Endothelial cell of umbilical vein (primary cell): ENCODE measurements around the gene MARS1. TPM values are rescaled to one million over a fixed set of nuclear protein-coding genes. Genes with fewer than 3 reads are reported as not detected.

ENCODE experiments used
- BruUV-seq: library from RNA; stranded (reverse); fragments of 400-500 nt; replicated peaks from 2 replicates; lab custom pipeline; 2021; lab: Mats Ljungman, UMichigan
- CTCF ChIA-PET: fragments of 300-600, 350-600 bp; sonication (Branson Sonifier 250); formaldehyde crosslinking; loops from one replicate; lab custom pipeline; 2021; ENCODE audit warnings: antibody characterized with exemption, inconsistent platforms; lab: Charles Lee
- POLR2A ChIA-PET: fragments of 300-600, 350-600 bp; sonication (Branson Sonifier 250); formaldehyde crosslinking; loops from one replicate; lab custom pipeline; 2021; ENCODE audit warnings: antibody characterized with exemption, inconsistent platforms; lab: Charles Lee
- DNase-seq: peaks from one replicate; pipeline ENCODE4 v3.0.0-alpha.2; 2011; ENCODE audit warnings: low read depth, low spot score
- FAIRE-seq: peaks from 2 replicates; lab custom pipeline; 2011; peaks lifted over from hg19 to GRCh38; lab: Jason Lieb, UNC
- H2AFZ ChIP-seq: 2 replicates; pipeline ENCODE4 v1.6.0; 2012; ENCODE audit warnings: low read depth, low read length, control low read depth, inconsistent platforms
- H3K27ac ChIP-seq: 2 replicates; pipeline ENCODE4 v1.5.1; 2011; ENCODE audit warnings: low read depth, mild to moderate bottlenecking, control low read depth, low read length, moderate library complexity; ENCODE audit not compliant: insufficient read depth
- H3K27me3 ChIP-seq, 2 experiments: 2 replicates each; pipeline versions ENCODE4 v1.6.0 to v1.6.1; 2011; ENCODE audit warnings: low read length in 2 of 2, mixed read lengths in 1 of 2; ENCODE audit not compliant: control insufficient read depth in 2 of 2, insufficient read depth in 2 of 2
- H3K36me3 ChIP-seq, 2 experiments: 2 replicates in 1 of 2; 3 replicates in 1 of 2; pipeline ENCODE4 v1.5.1; 2011; ENCODE audit warnings: low read length in 2 of 2, mild to moderate bottlenecking in 1 of 2, moderate library complexity in 1 of 2; ENCODE audit not compliant: control insufficient read depth in 2 of 2, insufficient read depth in 2 of 2; ENCODE audit errors: extremely low read depth in 1 of 2
- H3K4me1 ChIP-seq: 3 replicates; pipeline ENCODE4 v1.5.1; 2011; ENCODE audit warnings: mild to moderate bottlenecking, low read length; ENCODE audit not compliant: control insufficient read depth, insufficient read depth; ENCODE audit errors: extremely low read depth
- H3K4me2 ChIP-seq: 2 replicates; pipeline ENCODE4 v1.6.1; 2011; ENCODE audit warnings: low read length, control low read depth, mixed read lengths; ENCODE audit not compliant: insufficient read depth
- H3K4me3 ChIP-seq, 3 experiments: fragments of 200-600 bp in 1 of 3; sonication (generic), shearing (Covaris generic) in 1 of 3; replicated peaks in 1 of 3; 2 replicates each; pipeline ENCODE4 v1.5.1; 2011 to 2016; ENCODE audit warnings: control low read depth in 3 of 3, low read length in 3 of 3, mild to moderate bottlenecking in 2 of 3, inconsistent platforms in 1 of 3, low read depth in 1 of 3, moderate library complexity in 1 of 3; ENCODE audit not compliant: insufficient read depth in 1 of 3
- H3K79me2 ChIP-seq: 2 replicates; pipeline ENCODE4 v1.6.0; 2012; ENCODE audit warnings: low read length, inconsistent platforms; ENCODE audit not compliant: control insufficient read depth, insufficient read depth
- H3K9ac ChIP-seq: replicated peaks from 2 replicates; pipeline ENCODE3; 2011; ENCODE audit warnings: low read length, control low read depth; ENCODE audit not compliant: insufficient read depth; ENCODE audit errors: extremely low read depth
- H3K9me1 ChIP-seq: replicated peaks from 3 replicates; pipeline ENCODE4 v1.6.0; 2011; ENCODE audit warnings: mild to moderate bottlenecking, low read length; ENCODE audit not compliant: control insufficient read depth, insufficient read depth; ENCODE audit errors: extremely low read depth
- H3K9me3 ChIP-seq: replicated peaks from 2 replicates; pipeline ENCODE4 v1.5.1; 2012; ENCODE audit warnings: low read length, inconsistent platforms; ENCODE audit not compliant: control insufficient read depth, insufficient read depth
- H4K20me1 ChIP-seq: replicated peaks from 2 replicates; pipeline ENCODE3; 2011; ENCODE audit warnings: mild to moderate bottlenecking, low read length; ENCODE audit not compliant: control insufficient read depth, insufficient read depth; ENCODE audit errors: extremely low read depth
- EZH2 ChIP-seq: IDR thresholded peaks from 2 replicates; pipeline ENCODE4 v1.6.1; 2012; ENCODE audit warnings: borderline replicate concordance, low read depth, mild to moderate bottlenecking, moderate library complexity, low read length, inconsistent platforms; ENCODE audit not compliant: severe bottlenecking
- FOS ChIP-seq: IDR thresholded peaks from 2 replicates; pipeline ENCODE4 v1.6.1; 2011; ENCODE audit warnings: mild to moderate bottlenecking, low read length, moderate library complexity, borderline replicate concordance; ENCODE audit not compliant: insufficient read depth
- GATA2 ChIP-seq: IDR thresholded peaks from 2 replicates; pipeline ENCODE4 v1.7.0; 2011; ENCODE audit warnings: low read depth, mild to moderate bottlenecking, moderate library complexity, mixed read lengths, low read length; ENCODE audit not compliant: insufficient read length, insufficient read depth
- JUN ChIP-seq: IDR thresholded peaks from 2 replicates; pipeline ENCODE4 v1.6.1; 2011; ENCODE audit warnings: borderline replicate concordance, low read depth; ENCODE audit not compliant: insufficient read length, insufficient read depth
- MYC ChIP-seq: IDR thresholded peaks from one replicate; pipeline ENCODE4 v1.6.1; 2011; ENCODE audit warnings: mild to moderate bottlenecking, low read depth, low read length
- POLR2A ChIP-seq: IDR thresholded peaks from 2 replicates; pipeline ENCODE4 v1.6.1; 2012; ENCODE audit warnings: low read depth, mild to moderate bottlenecking, control low read depth, low read length
- POLR2AphosphoS5 ChIP-seq: IDR thresholded peaks from 2 replicates; pipeline ENCODE4 v1.6.1; 2012; ENCODE audit warnings: low read depth, mild to moderate bottlenecking, control low read depth, low read length, moderate library complexity; ENCODE audit not compliant: insufficient read depth
- dilution Hi-C: fragments of 300-500 bp; cut with MboI; formaldehyde crosslinking; loops from one replicate; pipeline ENCODE4 v1.15.0; 2019; ENCODE audit warnings: low sequenced_read_pairs; ENCODE audit not compliant: extremely low pct_ligation_motif_present
- intact Hi-C: fragments of 100-400 bp; cut with micrococcal nuclease; formaldehyde crosslinking; loops from one replicate; pipeline ENCODE4 v1.10.0; 2022
- polyA plus RNA-seq, 4 experiments: library from polyadenylated mRNA; depleted of rRNA in 3 of 4; stranded (reverse) in 3 of 4; unstranded in 1 of 4; fragments of >200 nt; gene quantifications; 2 replicates each; pipeline versions ENCODE4 v1.2.1 to v1.2.3, GENCODE V29; 2011 to 2012; ENCODE audit warnings: missing spikeins in 1 of 4
- total RNA-seq: library from RNA; stranded (reverse); gene quantifications from 2 replicates; pipeline ENCODE4 v1.2.3, GENCODE V29; 2021
- TF ChIP-seq, protein P1 (sequence below), 2 donors: IDR thresholded peaks; 1 replicate in 1 of 2; 2 replicates in 1 of 2; pipeline ENCODE4 v1.5.1; 2011; ENCODE audit warnings: low read length in 2 of 2, mild to moderate bottlenecking in 2 of 2, moderate library complexity in 2 of 2, control low read depth in 1 of 2, inconsistent platforms in 1 of 2, low read depth in 1 of 2; ENCODE audit not compliant: insufficient read depth in 1 of 2; ENCODE audit errors: extremely low read depth in 1 of 2
- TF ChIP-seq, protein P2 (sequence below): IDR thresholded peaks from 2 replicates; pipeline ENCODE4 v1.6.1; 2011; ENCODE audit not compliant: insufficient read depth, insufficient read length

The MARS1 gene
- total and polyA plus RNA-seq, 2 donors (not counting 3 experiments of a cell fraction or from before 2014, with no cell fraction given) = 118 to 212 TPM

- peaks cover 30 to 35% of the 10 kb centered on the region in 2 experiments for H3K27me3 ChIP-seq
- H3K4me1 ChIP-seq = peaks cover 12% of the 10 kb centered on the region
- H3K4me3 ChIP-seq = no peak within 1 kb of the TSS
- no peaks in the 10 kb centered on the region for H3K79me2 ChIP-seq
- ChIA-PET POLR2A (no interaction called here), CTCF (interaction anchor here (1.3 kb wide), 1 partner anchor 21 kb away, joined by 7 read pairs; no protein-coding TSS in a partner anchor)
- intact Hi-C loops (no loop called here), dilution Hi-C loops (no loop called here)
- H3K9me1 ChIP-seq = no peaks in the 10 kb centered on the region
- no TSS peak for BruUV-seq
- TF ChIP-seq, protein P1, sequence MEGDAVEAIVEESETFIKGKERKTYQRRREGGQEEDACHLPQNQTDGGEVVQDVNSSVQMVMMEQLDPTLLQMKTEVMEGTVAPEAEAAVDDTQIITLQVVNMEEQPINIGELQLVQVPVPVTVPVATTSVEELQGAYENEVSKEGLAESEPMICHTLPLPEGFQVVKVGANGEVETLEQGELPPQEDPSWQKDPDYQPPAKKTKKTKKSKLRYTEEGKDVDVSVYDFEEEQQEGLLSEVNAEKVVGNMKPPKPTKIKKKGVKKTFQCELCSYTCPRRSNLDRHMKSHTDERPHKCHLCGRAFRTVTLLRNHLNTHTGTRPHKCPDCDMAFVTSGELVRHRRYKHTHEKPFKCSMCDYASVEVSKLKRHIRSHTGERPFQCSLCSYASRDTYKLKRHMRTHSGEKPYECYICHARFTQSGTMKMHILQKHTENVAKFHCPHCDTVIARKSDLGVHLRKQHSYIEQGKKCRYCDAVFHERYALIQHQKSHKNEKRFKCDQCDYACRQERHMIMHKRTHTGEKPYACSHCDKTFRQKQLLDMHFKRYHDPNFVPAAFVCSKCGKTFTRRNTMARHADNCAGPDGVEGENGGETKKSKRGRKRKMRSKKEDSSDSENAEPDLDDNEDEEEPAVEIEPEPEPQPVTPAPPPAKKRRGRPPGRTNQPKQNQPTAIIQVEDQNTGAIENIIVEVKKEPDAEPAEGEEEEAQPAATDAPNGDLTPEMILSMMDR (IDR thresholded peaks at IDR 0.05; ENCODE audit: extremely low read depth in 1 of 2, insufficient read depth in 1 of 2, low read depth in 1 of 2, low read length in 2 of 2) = no peak
- TF ChIP-seq MYC (no peak), JUN (no peak), POLR2A (no peak), POLR2AphosphoS5 (no peak), EZH2 (no peak), FOS (no peak), GATA2 (no peak)
- TF ChIP-seq, protein P2, sequence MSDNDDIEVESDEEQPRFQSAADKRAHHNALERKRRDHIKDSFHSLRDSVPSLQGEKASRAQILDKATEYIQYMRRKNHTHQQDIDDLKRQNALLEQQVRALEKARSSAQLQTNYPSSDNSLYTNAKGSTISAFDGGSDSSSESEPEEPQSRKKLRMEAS = no peak
- DNase-seq = no peak
- FAIRE-seq = peak; percentile 58
- no peak within 1 kb of the TSS for H3K27ac ChIP-seq
- H2AFZ ChIP-seq = peak within 1 kb of the TSS; percentile 73
- H3K9me3 ChIP-seq = no peaks in the 10 kb centered on the region
- no peak within 1 kb of the TSS for H3K9ac ChIP-seq
- no peak within 1 kb of the TSS for H3K4me2 ChIP-seq
- no peaks in the 10 kb centered on the region for H3K36me3 ChIP-seq
- no peaks in the 10 kb centered on the region for H4K20me1 ChIP-seq
Measured at GRCh38 chr12:57479376-57480115, 8.3 kb upstream of the MARS1 start, which contains the start of gene ARHGAP9. Gene ARHGAP9, minus strand, starts transcription at chr12:57479866. Its CDS starts 460 bp downstream, at chr12:57479406.
